NCI-H1694 (cell line): Measurements from ENCODE around the gene NCBP2L.

Source experiments
- DNase-seq: peaks from one replicate; lab custom pipeline; 2025; lab: John Stamatoyannopoulos, UW

Gene NCBP2L

GRCh38 chrX:107752714-107753113, 24.8 kb upstream of the NCBP2L start:
- no peak for DNase-seq

DNA sequence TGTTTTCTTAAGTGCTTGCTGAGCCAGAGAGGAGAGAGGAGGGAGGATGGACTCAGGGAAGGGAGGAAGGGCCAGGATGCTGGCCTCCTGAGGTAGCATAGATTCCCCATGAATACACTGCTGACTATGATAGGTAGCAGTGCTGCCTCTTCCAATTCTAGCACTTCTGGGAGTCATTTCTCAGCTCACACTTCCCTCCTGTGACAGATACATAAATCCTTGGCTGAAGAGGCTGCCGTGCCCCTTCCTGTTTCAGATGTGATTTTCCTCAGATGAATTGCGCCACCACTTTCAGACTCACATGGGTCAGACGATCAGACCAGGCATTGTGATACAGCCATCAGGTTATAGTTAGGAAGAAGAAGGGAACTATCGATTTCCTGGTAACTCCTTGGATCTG, 24.3 kb upstream of the NCBP2L start:
- DNase-seq: no peak

- DNase-seq: no peak
Measured at GRCh38 chrX:107755721-107756120, 21.8 kb upstream of the NCBP2L start.

- no peak for DNase-seq
Measured at GRCh38 chrX:107758231-107758766, 19.2 kb upstream of the NCBP2L start.

GRCh38 chrX:107760304-107761077, 17.0 kb upstream of the NCBP2L start:
- no peak for DNase-seq

GRCh38 chrX:107763647-107764046, 13.9 kb upstream of the NCBP2L start:
- no peak for DNase-seq

GRCh38 chrX:107764845-107765608, 12.5 kb upstream of the NCBP2L start:
- DNase-seq: no peak

GRCh38 chrX:107766470-107767150, 10.9 kb upstream of the NCBP2L start:
- DNase-seq: no peak

DNA sequence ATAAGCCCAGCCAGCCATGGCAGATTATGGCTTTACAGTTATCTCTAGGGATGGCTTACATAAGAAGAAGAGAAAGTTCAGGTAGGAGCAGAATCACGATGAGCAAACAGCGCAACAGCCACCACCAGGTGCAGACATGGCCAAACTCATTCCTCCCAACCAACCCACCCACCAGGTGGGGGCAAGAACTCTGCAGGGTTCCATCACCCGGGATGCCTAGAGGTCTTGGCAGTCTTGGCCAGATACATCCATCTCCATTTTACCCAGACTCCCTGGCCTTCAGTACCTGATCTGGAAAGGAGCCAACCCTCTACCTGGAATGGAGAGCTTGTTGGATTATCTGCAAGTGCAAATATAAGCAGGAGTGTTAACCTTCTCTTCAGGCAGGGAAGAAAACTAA, 9.5 kb upstream of the NCBP2L start:
- no peak for DNase-seq

DNA sequence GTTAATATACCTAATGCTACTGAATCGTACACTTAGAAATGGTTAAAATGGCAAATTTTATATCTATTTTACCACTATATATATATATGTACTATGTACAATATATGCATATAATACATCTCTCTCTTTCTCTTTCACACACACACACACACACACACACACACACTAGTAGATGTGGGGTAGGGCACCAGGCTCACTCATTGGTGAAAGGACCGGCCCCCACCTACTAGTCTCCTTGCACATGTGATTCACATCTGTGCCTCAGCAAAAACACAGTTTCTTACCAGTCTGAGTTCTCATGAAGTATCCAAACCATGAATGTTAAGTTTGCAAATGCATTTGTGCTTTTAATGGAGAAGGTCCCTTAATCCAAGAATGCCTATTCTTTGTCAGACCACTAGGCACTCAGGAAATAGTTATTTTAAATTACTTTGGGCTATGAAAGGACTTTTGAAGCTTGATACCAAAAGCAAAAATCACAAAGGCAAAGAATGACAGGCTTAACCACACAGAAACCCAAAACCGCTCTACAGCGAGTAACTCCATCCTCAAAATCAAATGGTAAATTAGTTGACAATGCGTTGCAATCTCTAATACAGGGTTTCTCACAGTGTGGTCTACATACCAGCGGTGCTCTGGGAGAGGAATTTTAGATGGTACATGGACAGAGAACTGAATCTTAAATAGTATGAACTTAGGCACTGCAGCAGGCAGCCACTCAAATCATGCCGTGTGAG, 7.8 kb upstream of the NCBP2L start:
- no peak for DNase-seq

DNA sequence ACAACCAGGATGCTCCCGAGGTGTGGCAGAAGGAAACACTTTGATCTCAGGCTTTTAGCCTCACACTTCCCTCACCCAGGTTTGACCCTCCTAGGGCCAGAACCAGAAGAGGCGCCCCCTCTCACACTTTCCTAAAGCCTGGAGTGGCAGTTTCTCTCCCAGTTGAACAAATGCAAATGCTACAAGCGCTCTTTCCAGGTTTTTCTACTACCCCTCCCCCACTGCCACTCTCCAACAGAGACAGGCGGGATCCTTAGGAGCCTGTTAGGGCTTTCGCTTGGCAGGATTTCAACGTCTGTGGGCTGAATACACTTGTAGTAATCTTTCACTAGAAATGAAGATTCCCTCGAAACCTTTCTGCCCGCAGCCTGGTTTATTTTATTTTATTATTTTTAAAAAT, 4.3 kb upstream of the NCBP2L start:
- DNase-seq: no peak

- no peak for DNase-seq
Measured at GRCh38 chrX:107773906-107774435, 3.6 kb upstream of the NCBP2L start.

- no peak for DNase-seq
Measured at GRCh38 chrX:107775000-107775733, 2.4 kb upstream of the NCBP2L start.

GRCh38 chrX:107775734-107776511, 1.6 kb upstream of the NCBP2L start, which contains the start of gene TSC22D3:
Gene TSC22D3, minus strand, starts transcription at chrX:107775787. Its CDS starts 368 bp downstream, at chrX:107775419.
- DNase-seq: peak; percentile 2

DNA sequence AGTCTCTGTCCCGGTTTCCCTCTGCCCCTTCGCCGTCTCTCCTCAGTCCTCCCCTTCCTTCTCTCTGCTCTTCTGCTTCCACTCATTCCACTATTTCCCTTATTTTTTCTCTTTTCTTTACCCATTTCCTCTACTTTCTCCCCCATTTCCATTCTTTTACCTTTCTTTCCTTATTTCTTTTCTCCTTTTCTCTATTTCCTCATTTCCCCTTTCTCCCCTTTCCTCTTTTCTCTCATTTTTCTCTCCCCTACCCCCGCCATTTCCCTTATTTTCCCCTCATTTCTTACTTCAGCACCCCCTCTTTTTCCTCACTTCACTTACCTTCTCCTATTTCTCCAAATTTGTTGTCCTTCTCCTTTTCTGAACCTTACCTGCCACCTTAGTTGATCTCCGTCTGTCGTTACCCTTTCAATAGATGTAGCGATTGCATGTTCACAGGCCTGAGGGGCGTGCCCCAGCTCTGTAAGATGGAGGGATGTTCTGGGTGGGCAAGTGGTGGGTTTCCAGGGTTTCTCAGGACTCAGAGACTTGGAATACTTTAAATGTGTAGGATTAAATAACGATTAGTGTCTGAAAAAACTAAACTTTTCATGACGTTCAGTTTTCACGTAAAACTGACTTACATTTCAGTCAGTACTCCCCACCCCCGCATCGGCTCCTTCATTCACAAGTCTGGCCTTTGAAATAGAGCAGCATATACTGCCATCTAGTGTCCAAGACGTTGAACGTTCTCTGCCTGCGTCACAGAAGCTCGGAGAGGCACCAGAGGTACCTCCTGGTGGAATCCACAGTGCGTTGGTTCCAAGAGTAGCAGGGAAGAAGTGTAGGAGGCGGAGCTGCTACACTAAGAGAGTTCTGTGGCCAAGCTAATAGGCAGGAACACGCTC, 641 bp upstream of the NCBP2L start:
- peak; percentile 80 for DNase-seq

GRCh38 chrX:107780525-107780924, 3.0 kb downstream of the NCBP2L start:
- no peak for DNase-seq

DNA sequence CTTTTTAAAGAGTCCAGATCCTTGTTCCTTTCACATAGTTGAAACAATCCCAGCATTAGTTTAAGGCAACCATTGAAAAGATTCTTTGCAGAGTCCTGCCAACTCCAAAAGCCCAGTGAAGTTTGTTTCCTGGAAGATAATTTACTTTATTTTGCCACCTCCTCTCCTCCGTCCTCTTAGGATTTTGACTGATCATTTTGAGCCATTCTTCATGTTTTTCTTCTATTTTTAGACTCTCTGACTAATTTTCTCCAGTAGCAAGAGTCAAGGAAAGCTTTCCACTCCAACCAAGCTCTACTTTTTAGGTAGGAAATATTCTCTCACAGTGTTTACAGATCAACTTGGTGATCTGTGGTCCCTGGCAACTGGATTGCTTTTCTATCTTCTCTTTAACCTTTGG, 10.3 kb downstream of the NCBP2L start:
- no peak for DNase-seq

DNA sequence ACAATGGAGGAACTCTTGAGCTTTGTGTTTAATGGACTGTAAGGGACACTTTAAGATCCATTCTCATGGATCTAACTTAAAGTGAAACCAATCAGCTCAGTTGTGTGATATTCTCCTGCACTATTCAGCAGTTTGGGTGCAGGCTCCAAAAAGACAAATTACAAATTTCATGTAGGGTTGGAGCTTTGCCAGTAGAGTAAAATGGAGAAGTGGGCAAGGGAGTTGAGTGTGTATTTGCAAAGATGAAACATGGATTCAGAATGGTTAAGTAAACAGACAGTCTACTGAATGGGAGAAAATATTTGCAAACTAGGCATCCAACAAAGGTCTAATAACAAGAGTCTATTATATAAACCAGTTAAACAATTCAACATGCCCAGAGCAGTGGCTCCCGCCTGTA, 26.9 kb downstream of the NCBP2L start:
- no peak for DNase-seq

DNA sequence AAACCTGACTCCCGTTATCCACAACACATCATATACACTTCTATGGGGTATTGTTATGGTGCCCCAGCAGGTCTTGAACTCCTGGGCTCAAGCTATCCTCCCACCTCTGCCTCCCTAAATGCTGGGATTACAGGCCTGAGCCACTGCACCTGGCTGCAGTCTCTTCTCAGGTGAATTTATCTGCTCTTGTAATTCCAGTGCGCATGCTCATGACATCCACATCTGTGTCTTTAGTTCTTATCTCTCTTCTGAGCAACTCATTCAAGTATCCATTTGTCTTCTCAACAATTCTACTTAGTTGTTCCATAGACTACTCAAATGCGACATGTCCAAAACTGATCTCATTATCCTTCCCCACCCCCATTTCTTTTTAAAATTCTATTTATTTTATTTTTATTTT, 27.6 kb downstream of the NCBP2L start:
- DNase-seq: no peak
